Spinal cord (tissue), 10 donors: ENCODE results near the gene UQCRC1. TPM values are rescaled to one million over a fixed set of nuclear protein-coding genes. Genes with fewer than 3 reads are reported as not detected.

Source experiments
- DNase-seq, 6 donors: peaks; one replicate each; pipeline versions ENCODE4 v3.0.0 to v3.0.0-alpha.2; 2013 to 2015; ENCODE audit warnings: low spot score in 6 of 6, low read depth in 4 of 6
- H3K27ac ChIP-seq: one replicate; pipeline ENCODE4 v1.5.1; 2013; ENCODE audit warnings: low read depth, low read length, control low read depth
- H3K27me3 ChIP-seq: one replicate; pipeline ENCODE4 v1.6.1; 2013; ENCODE audit warnings: low read length; ENCODE audit not compliant: control insufficient read depth, insufficient read depth
- H3K36me3 ChIP-seq: one replicate; pipeline ENCODE4 v1.6.1; 2013; ENCODE audit warnings: low read length; ENCODE audit not compliant: control insufficient read depth, insufficient read depth
- H3K4me1 ChIP-seq: one replicate; pipeline ENCODE4 v1.6.1; 2013; ENCODE audit warnings: low read length; ENCODE audit not compliant: control insufficient read depth, insufficient read depth
- H3K4me3 ChIP-seq: one replicate; pipeline ENCODE4 v1.5.1; 2013; ENCODE audit warnings: low read depth, low read length, control low read depth
- H3K9me3 ChIP-seq: one replicate; pipeline ENCODE4 v1.6.1; 2013; ENCODE audit warnings: low read length; ENCODE audit not compliant: control insufficient read depth, insufficient read depth
- WGBS: methylation state at CpG from one replicate; pipeline ENCODE4 v1.1.5; 2013; ENCODE audit warnings: missing lambda C conversion rate; ENCODE audit not compliant: insufficient coverage; 5-methylcytosine and 5-hydroxymethylcytosine counted together
- polyA plus RNA-seq, 2 donors: library from polyadenylated mRNA; unstranded; fragments of 120-200 nt; gene quantifications; one replicate each; pipeline ENCODE4 v1.2.1, GENCODE V29; 2013; ENCODE audit not compliant: insufficient read length in 2 of 2
- total RNA-seq, 2 donors: library from RNA; depleted of rRNA in 1 of 2; stranded (reverse); fragments of 120-200 nt in 1 of 2; fragments of >200 nt in 1 of 2; gene quantifications; one replicate each; pipeline versions ENCODE4 v1.2.3 to v1.2.4, GENCODE V29; 2013 to 2014
- donor health status: healthy.

UQCRC1 gene
- total and polyA plus RNA-seq, 4 donors, result 147 to 286 (median 227) TPM

DNA sequence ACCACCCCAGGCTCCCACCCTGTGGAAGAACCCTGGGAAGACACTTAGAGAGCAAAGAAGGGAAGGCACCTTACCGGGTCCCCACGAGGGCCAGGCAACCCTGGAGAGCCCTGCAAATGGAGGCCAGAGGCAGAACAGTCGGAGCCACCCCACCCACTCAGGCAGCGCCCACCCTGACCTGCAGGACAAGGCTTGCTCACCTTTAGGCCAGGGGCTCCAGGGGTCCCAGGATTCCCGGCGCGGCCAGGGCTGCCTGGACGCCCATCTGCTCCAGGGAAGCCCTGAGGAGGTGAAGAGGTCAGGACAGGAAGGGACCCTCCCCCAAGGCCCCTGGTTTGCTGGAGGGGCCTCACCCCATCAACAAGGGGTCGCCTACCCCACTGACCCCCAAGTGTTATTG, 24.6 kb downstream of the UQCRC1 start:
- DNase-seq, result no peak
- H3K4me3 ChIP-seq, result no peak overlapping the region
- WGBS, result 89% methylated on average over 4 of the region's 9 CpGs

DNA sequence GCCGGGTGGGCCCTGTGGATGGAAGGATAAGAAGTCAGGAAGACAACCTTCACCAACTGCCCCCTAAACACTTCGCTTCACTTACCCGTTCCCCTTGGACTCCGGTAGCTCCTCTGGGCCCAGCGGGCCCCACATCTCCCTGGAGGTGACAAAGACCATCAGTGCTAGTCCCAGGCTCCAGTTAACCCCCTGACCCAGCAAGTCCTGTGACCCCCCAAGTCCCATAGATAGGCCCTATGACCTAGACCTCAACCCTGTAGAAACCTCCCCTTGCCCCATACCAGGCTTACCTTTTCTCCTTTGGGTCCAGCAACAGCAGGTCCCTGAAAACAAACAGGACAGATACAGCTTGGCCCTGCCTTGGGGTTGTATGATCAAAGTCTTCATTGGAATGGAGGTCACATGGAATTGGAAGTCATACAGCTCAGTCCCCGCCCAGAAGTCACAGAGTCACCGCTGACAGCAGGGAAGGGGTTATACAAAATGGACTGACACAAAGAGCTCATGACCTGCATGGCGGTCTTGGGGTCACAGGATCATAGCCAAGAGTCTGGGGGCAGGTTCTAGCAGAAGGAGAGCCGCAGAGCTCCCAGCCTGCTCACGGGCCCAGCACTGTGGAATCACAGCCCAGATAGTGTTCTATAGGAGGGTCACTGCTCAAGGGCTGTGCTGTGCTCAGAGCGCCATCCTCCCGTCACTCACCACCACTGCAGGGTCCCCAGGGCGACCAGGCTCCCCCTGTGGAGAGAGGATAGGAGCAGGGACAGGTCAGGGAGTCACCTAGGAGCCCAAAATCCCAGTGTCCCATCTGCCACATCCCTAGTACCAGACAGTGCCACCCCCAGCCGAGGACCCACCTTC, 27.6 kb downstream of the UQCRC1 start:
- DNase-seq, result no peak
- Histone ChIP-seq H3K36me3 (peaks cover 79% of the 10 kb centered on the region), H3K4me1 (no peaks in the 10 kb centered on the region), H3K27me3 (no peaks in the 10 kb centered on the region), H3K27ac (no peak overlapping the region), H3K9me3 (no peaks in the 10 kb centered on the region), H3K4me3 (no peak overlapping the region)
- 82% methylated on average over 10 of the region's 14 CpGs for WGBS

More for the DNA sequence above, 24.6 kb downstream of the UQCRC1 start:
- Histone ChIP-seq H3K4me1 (no peaks in the 10 kb centered on the region), H3K27ac (no peak overlapping the region), H3K9me3 (no peaks in the 10 kb centered on the region), H3K27me3 (no peaks in the 10 kb centered on the region), H3K36me3 (peaks cover 81% of the 10 kb centered on the region)

DNA sequence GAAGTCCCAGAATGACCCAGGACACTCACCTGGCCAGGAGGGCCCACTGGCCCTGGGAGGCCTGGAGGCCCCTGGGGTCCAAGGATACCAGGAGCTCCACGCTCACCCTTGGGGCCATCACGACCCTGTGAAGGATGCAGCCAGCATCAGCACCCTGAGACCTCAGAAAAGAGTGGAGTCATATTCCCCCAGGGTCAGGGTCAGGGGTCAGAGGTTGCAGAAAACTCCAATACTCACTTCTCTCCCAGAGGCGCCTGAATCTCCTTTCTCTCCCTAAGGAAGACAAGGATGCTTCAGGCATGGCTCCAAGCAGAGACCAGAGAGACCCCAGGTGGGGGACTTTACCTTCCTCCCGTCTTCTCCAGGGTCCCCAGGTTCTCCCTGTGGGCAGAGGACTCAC, 32.8 kb downstream of the UQCRC1 start:
- no peak for DNase-seq
- 85% methylated on average over 4 of the region's 4 CpGs for WGBS

DNA sequence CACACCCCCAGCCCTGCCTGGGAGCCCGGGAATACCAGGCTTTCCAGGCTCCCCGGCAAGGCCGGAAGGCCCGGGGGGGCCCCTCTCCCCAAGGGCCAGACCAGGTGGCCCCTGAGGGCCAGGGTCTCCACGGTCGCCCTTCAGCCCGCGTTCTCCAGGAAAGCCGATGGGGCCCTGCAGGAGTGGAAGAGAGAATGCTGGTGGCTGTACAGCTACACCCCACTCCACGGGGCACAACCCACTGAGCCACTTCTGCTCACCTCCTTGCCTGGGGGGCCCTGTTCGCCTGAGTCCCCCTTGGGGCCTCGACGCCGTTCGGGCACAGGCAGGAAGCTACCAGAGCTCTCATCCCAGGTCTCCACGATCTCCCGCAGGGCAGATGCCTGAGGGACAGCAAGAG, 34.1 kb downstream of the UQCRC1 start:
- DNase-seq, result no peak
- Histone ChIP-seq H3K4me3 (no peak overlapping the region), H3K4me1 (no peaks in the 10 kb centered on the region), H3K36me3 (peaks cover 74% of the 10 kb centered on the region), H3K9me3 (no peaks in the 10 kb centered on the region), H3K27ac (no peak overlapping the region), H3K27me3 (no peaks in the 10 kb centered on the region)
- 84% methylated on average over 13 of the region's 17 CpGs for WGBS

More for the DNA sequence above, 32.8 kb downstream of the UQCRC1 start:
- Histone ChIP-seq H3K36me3 (peaks cover 72% of the 10 kb centered on the region), H3K4me3 (no peak overlapping the region), H3K27me3 (no peaks in the 10 kb centered on the region), H3K27ac (no peak overlapping the region), H3K9me3 (no peaks in the 10 kb centered on the region), H3K4me1 (no peaks in the 10 kb centered on the region)

DNA sequence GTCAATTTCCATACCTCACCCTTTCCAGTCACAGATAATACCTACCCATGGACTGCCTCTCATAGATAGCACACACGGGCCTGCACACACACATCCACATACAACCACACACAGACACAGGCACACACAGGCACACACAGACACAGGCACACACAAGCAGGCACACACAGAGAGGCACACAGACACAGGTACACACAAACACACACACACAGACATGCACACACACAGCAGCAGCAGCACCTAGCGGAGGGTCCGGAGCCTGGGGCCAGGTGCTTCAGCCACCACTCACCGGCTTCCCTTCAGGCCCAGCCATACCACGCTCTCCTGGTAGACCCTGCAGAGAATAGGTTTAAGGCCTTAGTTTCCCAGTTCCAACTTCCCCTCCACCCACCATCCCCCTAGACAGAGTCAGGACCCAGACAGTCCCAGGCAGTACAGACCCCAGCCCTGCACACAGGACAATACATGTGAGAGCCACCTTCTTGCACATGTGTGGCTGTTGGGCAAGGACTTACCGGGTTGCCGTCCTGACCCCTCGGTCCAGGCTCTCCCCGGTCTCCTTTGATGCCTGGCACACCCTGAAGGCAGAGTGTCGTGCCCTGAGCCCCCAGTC, 35.4 kb downstream of the UQCRC1 start:
- Histone ChIP-seq H3K4me1 (no peaks in the 10 kb centered on the region), H3K4me3 (no peak overlapping the region), H3K9me3 (no peaks in the 10 kb centered on the region), H3K36me3 (peaks cover 73% of the 10 kb centered on the region), H3K27ac (no peak overlapping the region), H3K27me3 (no peaks in the 10 kb centered on the region)
- DNase-seq, result no peak
- 97% methylated on average over 10 of the region's 10 CpGs for WGBS

DNA sequence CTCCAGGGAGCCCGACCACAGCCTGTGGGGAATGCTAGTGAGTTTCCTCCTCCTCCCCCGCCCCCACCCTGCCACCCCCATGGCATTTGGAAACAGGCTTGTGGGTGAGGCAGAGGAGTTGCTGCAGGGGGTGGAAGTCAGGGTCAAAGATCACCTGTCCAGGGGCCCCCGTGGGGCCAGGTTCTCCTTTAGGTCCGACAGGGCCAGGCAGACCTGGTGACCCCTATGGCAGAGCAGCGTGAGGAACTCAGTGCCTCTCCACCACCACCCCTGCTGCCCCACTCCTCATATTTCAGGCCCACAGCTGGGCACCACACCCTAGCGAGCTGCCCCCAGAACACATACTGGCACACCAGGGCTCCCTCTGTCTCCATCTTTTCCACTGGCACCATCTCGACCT, 36.9 kb downstream of the UQCRC1 start:
- Histone ChIP-seq H3K4me1 (no peaks in the 10 kb centered on the region), H3K4me3 (no peak overlapping the region), H3K36me3 (peaks cover 73% of the 10 kb centered on the region), H3K27ac (no peak overlapping the region), H3K9me3 (no peaks in the 10 kb centered on the region), H3K27me3 (no peaks in the 10 kb centered on the region)
- no peak for DNase-seq
- WGBS, result 86% methylated on average over 5 of the region's 7 CpGs

DNA sequence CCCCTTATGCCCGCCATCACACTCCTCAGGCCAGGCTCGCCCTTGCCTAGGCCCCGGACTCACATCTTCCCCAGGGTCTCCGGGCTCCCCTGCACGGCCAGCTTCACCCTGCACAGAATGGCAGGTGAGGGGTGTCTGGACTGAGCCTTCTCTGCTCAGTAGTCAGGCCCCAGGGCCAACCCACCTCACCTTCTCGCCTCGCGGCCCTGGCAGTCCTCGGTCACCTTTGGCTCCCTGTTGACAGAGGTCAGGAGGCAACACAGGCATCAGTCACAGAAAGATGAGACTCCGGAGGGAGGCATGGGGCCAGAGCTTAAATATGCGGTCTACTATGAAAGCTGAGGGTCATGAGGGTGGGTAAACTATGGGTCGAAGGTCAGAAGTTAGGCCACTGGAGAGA, 37.5 kb downstream of the UQCRC1 start:
- no peak for DNase-seq
- Histone ChIP-seq H3K9me3 (no peaks in the 10 kb centered on the region), H3K27me3 (no peaks in the 10 kb centered on the region), H3K4me1 (no peaks in the 10 kb centered on the region), H3K36me3 (peaks cover 78% of the 10 kb centered on the region), H3K4me3 (no peak overlapping the region), H3K27ac (no peak overlapping the region)
- 80% methylated on average over 9 of the region's 12 CpGs for WGBS

DNA sequence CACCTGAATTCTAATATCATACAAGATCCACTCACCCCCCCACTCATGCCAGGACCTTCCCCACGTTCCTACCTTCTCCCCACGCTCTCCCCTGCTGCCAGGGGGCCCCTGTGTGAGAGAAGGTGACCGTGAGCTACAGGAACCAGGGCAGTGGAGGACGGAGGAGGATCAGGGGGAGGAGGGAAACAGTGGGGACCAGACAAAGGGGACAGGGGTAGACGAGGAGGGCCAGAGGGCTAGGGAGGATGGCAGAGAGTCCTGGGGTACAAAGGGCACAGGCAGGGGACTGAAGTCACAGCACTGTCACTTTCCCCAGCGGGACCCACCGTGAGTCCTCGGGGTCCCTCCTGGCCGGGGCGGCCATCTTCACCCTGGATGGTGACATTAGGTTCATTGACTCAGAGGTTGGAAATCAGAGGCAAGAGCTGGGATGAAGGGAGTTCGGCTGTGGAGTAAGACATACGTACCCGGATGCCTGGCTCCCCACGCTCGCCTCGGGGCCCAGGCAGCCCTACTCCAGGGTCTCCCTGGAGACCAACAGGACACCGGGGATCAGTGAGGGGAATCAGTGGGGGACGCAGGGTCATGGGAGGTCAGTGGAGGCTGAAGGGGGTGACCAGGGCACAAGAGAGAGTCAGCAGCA, 39.5 kb downstream of the UQCRC1 start:
- H3K4me1 ChIP-seq, result no peaks in the 10 kb centered on the region
- H3K4me3 ChIP-seq, result no peak overlapping the region
- DNase-seq, result no peak
- no peaks in the 10 kb centered on the region for H3K9me3 ChIP-seq
- WGBS, result 91% methylated on average over 15 of the region's 18 CpGs
- H3K27ac ChIP-seq, result no peak overlapping the region
- peaks cover 75% of the 10 kb centered on the region for H3K36me3 ChIP-seq
- no peaks in the 10 kb centered on the region for H3K27me3 ChIP-seq

DNA sequence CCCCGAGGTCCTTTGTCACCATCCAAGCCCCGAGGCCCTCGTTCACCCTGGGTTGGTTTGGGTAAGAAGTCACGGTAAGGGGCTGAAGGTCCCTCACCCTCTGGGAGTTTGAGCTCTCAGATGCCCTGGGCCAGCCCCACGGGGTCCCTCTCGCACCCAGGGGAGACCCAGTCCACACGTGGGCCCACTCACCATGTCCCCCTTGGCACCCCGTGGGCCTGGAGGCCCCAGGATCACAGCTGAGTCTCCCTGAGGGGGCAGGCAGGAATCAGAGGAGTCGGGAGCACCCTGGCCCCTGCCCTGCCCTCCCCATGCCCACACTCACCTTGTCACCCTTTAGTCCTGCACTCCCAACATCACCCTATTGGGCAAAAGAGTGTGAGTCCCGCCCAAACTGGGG, 40.0 kb downstream of the UQCRC1 start:
- Histone ChIP-seq H3K27me3 (no peaks in the 10 kb centered on the region), H3K4me1 (no peaks in the 10 kb centered on the region), H3K36me3 (peaks cover 78% of the 10 kb centered on the region), H3K27ac (no peak overlapping the region), H3K4me3 (no peak overlapping the region), H3K9me3 (no peaks in the 10 kb centered on the region)
- WGBS, result 84% methylated on average over 9 of the region's 10 CpGs
- no peak for DNase-seq
